GM23248 (cell line): Measurements from ENCODE around the gene AKAP13. TPM values are rescaled to one million over a fixed set of nuclear protein-coding genes. Genes with fewer than 3 reads are reported as not detected.

Experiments
- DNase-seq: peaks from one replicate; pipeline ENCODE4 v3.0.0-alpha.2; 2015
- H2AFZ ChIP-seq: fragments of 200-600 bp; sonication (generic); 2 replicates; pipeline ENCODE4 v1.6.1; 2016; ENCODE audit warnings: antibody characterized with exemption
- H3F3A ChIP-seq: fragments of 200-600 bp; sonication (generic); 2 replicates; pipeline ENCODE4 v1.6.1; 2016; ENCODE audit warnings: mild to moderate bottlenecking, antibody characterized with exemption, mixed run types; ENCODE audit not compliant: insufficient read depth
- H3K27ac ChIP-seq: fragments of 200-600 bp; sonication (generic); 2 replicates; pipeline ENCODE4 v1.5.1; 2016; ENCODE audit warnings: mild to moderate bottlenecking
- H3K27me3 ChIP-seq: fragments of 200-600 bp; sonication (generic); replicated peaks from 2 replicates; pipeline ENCODE4 v1.6.1; 2016; ENCODE audit warnings: mild to moderate bottlenecking; ENCODE audit not compliant: insufficient read depth
- H3K36me3 ChIP-seq: fragments of 200-600 bp; sonication (generic); 2 replicates; pipeline ENCODE4 v1.6.1; 2016; ENCODE audit warnings: low read depth, mild to moderate bottlenecking
- H3K4me1 ChIP-seq: fragments of 200-600 bp; sonication (generic); 2 replicates; pipeline ENCODE4 v1.6.1; 2016; ENCODE audit warnings: mild to moderate bottlenecking; ENCODE audit not compliant: insufficient read depth
- H3K4me2 ChIP-seq: fragments of 200-600 bp; sonication (generic); one replicate; pipeline ENCODE4 v1.6.1; 2016; ENCODE audit warnings: mild to moderate bottlenecking; ENCODE audit not compliant: unreplicated experiment
- H3K4me3 ChIP-seq: fragments of 200-600 bp; sonication (generic); 2 replicates; pipeline ENCODE4 v1.5.1; 2016; ENCODE audit warnings: mild to moderate bottlenecking
- H3K79me2 ChIP-seq: fragments of 200-600 bp; sonication (generic); 2 replicates; pipeline ENCODE4 v1.6.1; 2016; ENCODE audit warnings: mild to moderate bottlenecking; ENCODE audit not compliant: insufficient read depth
- H3K9ac ChIP-seq: fragments of 200-600 bp; sonication (generic); 2 replicates; pipeline ENCODE4 v1.6.1; 2016; ENCODE audit warnings: mild to moderate bottlenecking
- H3K9me2 ChIP-seq: fragments of 200-600 bp; sonication (generic); 2 replicates; pipeline ENCODE4 v1.6.1; 2016; ENCODE audit warnings: mixed run types, mild to moderate bottlenecking, moderate library complexity; ENCODE audit not compliant: insufficient read depth
- H3K9me3 ChIP-seq: fragments of 200-600 bp; sonication (generic); one replicate; pipeline ENCODE4 v1.6.1; 2017; ENCODE audit warnings: low read depth
- H4K20me1 ChIP-seq: fragments of 200-600 bp; sonication (generic); 2 replicates; pipeline ENCODE4 v1.6.0; 2016; ENCODE audit not compliant: insufficient read depth
- EZH2 ChIP-seq: fragments of 200-600 bp; sonication (generic); IDR thresholded peaks from 2 replicates; pipeline ENCODE4 v1.6.1; 2018; ENCODE audit warnings: antibody characterized with exemption, mild to moderate bottlenecking; ENCODE audit not compliant: insufficient read depth, poor library complexity, severe bottlenecking
- EZH2phosphoT487 ChIP-seq: fragments of 200-600 bp; sonication (generic); IDR thresholded peaks from 2 replicates; pipeline ENCODE4 v1.6.1; 2018; ENCODE audit warnings: antibody characterized with exemption, moderate library complexity, mild to moderate bottlenecking, low read depth; ENCODE audit not compliant: insufficient read depth
- WGBS, 2 experiments: methylation state at CpG; one replicate each; pipeline ENCODE4 v1.1.6; 2015 to 2017; ENCODE audit warnings: low lambda C conversion rate in 2 of 2, low coverage in 1 of 2; ENCODE audit errors: missing lambda C conversion rate in 2 of 2; 5-methylcytosine and 5-hydroxymethylcytosine counted together
- in situ Hi-C: fragments of 300-500 bp; cut with MboI; formaldehyde crosslinking; loops from 2 replicates; pipeline ENCODE4 v1.15.0; 2020
- polyA plus RNA-seq: library from polyadenylated mRNA; unstranded; fragments of >200 nt; fragmentation: Nextera tagmentation; extraction: Ambion mirVana; gene quantifications from 2 replicates; pipeline ENCODE4 v1.2.1, GENCODE V29; 2016
- total RNA-seq: library from RNA; depleted of rRNA; stranded (reverse); fragments of >200 nt; shearing (Covaris generic); gene quantifications from 2 replicates; pipeline ENCODE4 v1.2.3, GENCODE V29; 2014

Gene AKAP13
- total and polyA plus RNA-seq, 2 experiments from 2014 or later: 26.5 to 27.7 TPM

DNA sequence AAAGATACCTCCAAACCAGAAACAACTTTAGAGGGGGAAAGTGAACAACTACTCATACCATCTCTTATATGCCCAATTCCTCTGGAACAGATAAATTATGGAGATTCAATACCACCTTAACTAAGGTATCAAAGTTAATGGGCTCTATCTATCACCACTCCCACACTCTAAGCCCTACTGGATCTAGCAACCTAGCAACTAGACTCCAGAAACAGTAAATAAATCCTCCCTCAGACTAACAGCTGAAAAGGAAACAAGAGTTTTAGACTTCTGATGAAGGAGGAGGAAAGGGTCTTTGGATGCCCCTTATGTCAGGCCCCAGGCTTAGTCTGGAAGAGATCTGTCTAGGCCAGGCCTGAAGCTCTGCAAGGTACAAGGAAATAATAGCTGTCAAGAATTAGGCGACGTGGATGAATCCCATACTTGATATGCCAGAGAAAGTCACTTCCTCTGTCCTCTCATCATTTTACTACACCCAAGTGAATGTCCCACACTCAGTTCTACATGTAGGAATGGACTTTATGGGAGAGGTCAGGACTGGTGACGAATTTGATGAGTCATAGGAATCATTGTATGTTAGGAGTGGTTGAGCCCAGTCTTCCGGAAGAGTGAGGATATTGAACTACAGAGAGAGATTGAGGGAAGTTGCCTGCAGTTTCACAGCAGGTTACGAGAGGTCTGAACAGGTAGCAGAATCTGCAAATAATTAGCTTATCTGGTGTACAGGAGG, 113.8 kb downstream of the AKAP13 start:
- peak; percentile 94 for DNase-seq
- WGBS, 2 experiments: 27 to 33% methylated on average over 5 of the region's 5 CpGs
- Histone ChIP-seq H3F3A (peaks cover 8% of the 10 kb centered on the region; the same call in 1 of the 2 replicates), H3K4me2 (peak overlapping the region; percentile 55), H3K9me2 (no peaks in the 10 kb centered on the region), H3K27ac (peak overlapping the region; percentile 94), H3K79me2 (peaks cover 95% of the 10 kb centered on the region), H2AFZ (no peak overlapping the region), H3K4me1 (peaks cover 11% of the 10 kb centered on the region), H3K27me3 (no peaks in the 10 kb centered on the region), H3K9me3 (no peaks in the 10 kb centered on the region), H3K36me3 (no peaks in the 10 kb centered on the region), H4K20me1 (no peaks in the 10 kb centered on the region), H3K4me3 (peak overlapping the region; percentile 32; the same call in 1 of the 2 replicates), H3K9ac (peak overlapping the region; percentile 59)
- no peak for TF ChIP-seq EZH2phosphoT487
- no peak for TF ChIP-seq EZH2
- in situ Hi-C loops: loop anchor here (10.0 kb wide), 1 partner anchor 61 kb away; no protein-coding TSS in a partner anchor

DNA sequence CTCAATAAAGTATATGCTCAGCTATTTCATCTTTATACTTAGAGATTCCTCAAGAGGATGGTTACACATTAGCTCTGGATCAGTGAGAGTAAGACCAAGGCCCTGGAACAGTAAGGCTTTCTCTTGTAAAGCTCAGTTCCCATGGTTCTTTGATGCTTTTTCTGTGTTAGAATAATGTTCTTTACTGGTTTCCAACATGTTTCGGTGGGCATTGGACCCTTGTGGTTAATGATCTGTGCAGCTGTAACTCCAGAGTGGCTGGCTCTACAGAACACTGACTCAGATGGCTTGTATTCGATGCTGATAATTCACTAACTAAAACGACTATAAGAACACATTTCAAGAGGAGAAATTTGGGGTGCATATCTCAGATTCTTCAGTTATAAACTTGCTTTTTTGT, 114.7 kb downstream of the AKAP13 start:
- H3K9ac ChIP-seq: no peak overlapping the region
- H3K9me3 ChIP-seq: no peaks in the 10 kb centered on the region
- H3K79me2 ChIP-seq: peaks cover 95% of the 10 kb centered on the region
- H2AFZ ChIP-seq: no peak overlapping the region
- no peak for DNase-seq
- in situ Hi-C loops: loop anchor here (10.0 kb wide), 1 partner anchor 60 kb away; no protein-coding TSS in a partner anchor
- 81 to 84% methylated on average over 3 of the region's 3 CpGs for WGBS, 2 experiments
- no peaks in the 10 kb centered on the region for H3K27me3 ChIP-seq
- no peaks in the 10 kb centered on the region for H4K20me1 ChIP-seq
- H3F3A ChIP-seq: peaks cover 8% of the 10 kb centered on the region; the same call in 1 of the 2 replicates
- peaks cover 11% of the 10 kb centered on the region for H3K4me1 ChIP-seq
- H3K9me2 ChIP-seq: no peaks in the 10 kb centered on the region
- H3K27ac ChIP-seq: peak overlapping the region; percentile 94
- no peaks in the 10 kb centered on the region for H3K36me3 ChIP-seq
- H3K4me2 ChIP-seq: no peak overlapping the region
- TF ChIP-seq EZH2 (no peak), EZH2phosphoT487 (no peak)
- H3K4me3 ChIP-seq: no peak overlapping the region

DNA sequence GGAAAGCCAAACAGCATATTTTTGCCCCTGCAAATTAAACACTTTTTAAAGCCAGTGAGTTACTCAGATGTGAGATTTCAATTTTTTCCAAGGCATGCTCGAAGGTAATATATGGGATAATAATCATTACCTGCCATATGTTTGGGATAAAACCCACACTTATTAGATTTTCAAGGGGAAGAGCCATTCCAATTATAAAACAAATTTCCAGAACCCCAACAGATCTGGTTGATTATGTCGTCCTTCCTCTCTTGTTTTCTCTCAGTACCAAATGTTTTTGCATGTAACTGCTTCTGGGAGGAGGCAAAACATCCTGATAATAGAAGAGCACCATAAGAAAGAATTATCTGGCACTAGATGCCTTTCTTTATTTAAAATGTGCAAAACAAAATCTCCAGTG, 115.1 kb downstream of the AKAP13 start:
- H3K79me2 ChIP-seq: peaks cover 95% of the 10 kb centered on the region
- H2AFZ ChIP-seq: no peak overlapping the region
- H3K9me2 ChIP-seq: no peaks in the 10 kb centered on the region
- H3F3A ChIP-seq: peaks cover 8% of the 10 kb centered on the region; the same call in 1 of the 2 replicates
- H3K27ac ChIP-seq: no peak overlapping the region
- TF ChIP-seq EZH2 (no peak), EZH2phosphoT487 (no peak)
- H3K36me3 ChIP-seq: no peaks in the 10 kb centered on the region
- in situ Hi-C loops: loop anchor here (10.0 kb wide), 1 partner anchor 59 kb away; no protein-coding TSS in a partner anchor
- no peak overlapping the region for H3K9ac ChIP-seq
- H3K9me3 ChIP-seq: no peaks in the 10 kb centered on the region
- peaks cover 11% of the 10 kb centered on the region for H3K4me1 ChIP-seq
- H3K4me2 ChIP-seq: no peak overlapping the region
- WGBS, 2 experiments: 73 to 78% methylated on average over 2 of the region's 2 CpGs
- no peak overlapping the region for H3K4me3 ChIP-seq
- DNase-seq: no peak
- H3K27me3 ChIP-seq: no peaks in the 10 kb centered on the region
- H4K20me1 ChIP-seq: no peaks in the 10 kb centered on the region

DNA sequence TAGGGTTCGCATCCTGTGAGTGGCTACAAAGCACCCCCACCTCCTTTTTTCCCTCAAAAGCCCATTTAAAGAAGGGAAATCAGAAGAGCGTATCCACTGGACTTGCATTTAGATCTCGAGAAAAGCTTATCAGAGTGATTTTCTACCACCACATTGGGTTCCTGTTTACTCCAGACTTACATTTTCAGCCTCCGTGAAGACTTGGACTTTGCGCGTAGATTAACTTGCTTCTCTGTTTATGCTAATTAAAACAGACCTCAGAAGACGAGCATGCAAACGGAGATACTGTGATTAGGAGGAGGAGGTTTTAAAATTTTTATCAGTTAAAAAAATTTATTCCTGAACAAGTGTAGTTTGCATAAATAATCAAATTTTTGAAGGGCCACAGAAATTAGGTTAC, 115.7 kb downstream of the AKAP13 start:
- Histone ChIP-seq H3K27me3 (no peaks in the 10 kb centered on the region), H3K4me1 (peaks cover 11% of the 10 kb centered on the region), H3K36me3 (no peaks in the 10 kb centered on the region), H3K4me2 (no peak overlapping the region), H3K9me2 (no peaks in the 10 kb centered on the region), H3K9me3 (no peaks in the 10 kb centered on the region), H3K79me2 (peaks cover 95% of the 10 kb centered on the region), H3F3A (peaks cover 8% of the 10 kb centered on the region; the same call in 1 of the 2 replicates), H3K4me3 (no peak overlapping the region), H4K20me1 (no peaks in the 10 kb centered on the region), H2AFZ (no peak overlapping the region), H3K27ac (no peak overlapping the region), H3K9ac (no peak overlapping the region)
- in situ Hi-C loops: loop anchor here (10.0 kb wide), 1 partner anchor 59 kb away; no protein-coding TSS in a partner anchor
- TF ChIP-seq EZH2: no peak
- TF ChIP-seq EZH2phosphoT487: no peak
- WGBS, 2 experiments: 84% methylated on average over 8 of the region's 8 CpGs
- DNase-seq: no peak
